GM19455 (cell line): ENCODE measurements around the gene DCLK1.

Experiments used
- ATAC-seq: cut with Tn5 transposase; IDR thresholded peaks from one replicate; pipeline ENCODE4 v1.9.1; 2021; ENCODE audit not compliant: unreplicated experiment

The DCLK1 gene

GRCh38 chr13:35792911-35793310, 338.3 kb downstream of the DCLK1 start:
- ATAC-seq, result no peak

GRCh38 chr13:35792021-35792420, 339.2 kb downstream of the DCLK1 start:
- ATAC-seq, result no peak

GRCh38 chr13:35791184-35791851, 339.9 kb downstream of the DCLK1 start:
- ATAC-seq, result no peak

GRCh38 chr13:35789335-35790165, 341.6 kb downstream of the DCLK1 start:
- ATAC-seq, result no peak

GRCh38 chr13:35787937-35788336, 343.2 kb downstream of the DCLK1 start:
- ATAC-seq, result no peak

- ATAC-seq, result no peak
Observed at GRCh38 chr13:35785576-35786303, 345.4 kb downstream of the DCLK1 start.

- no peak for ATAC-seq
Observed at GRCh38 chr13:35784286-35784951, 346.8 kb downstream of the DCLK1 start.

GRCh38 chr13:35782793-35783192, 348.4 kb downstream of the DCLK1 start:
- no peak for ATAC-seq

GRCh38 chr13:35781036-35782000, 349.9 kb downstream of the DCLK1 start:
- no peak for ATAC-seq

GRCh38 chr13:35780613-35781012, 350.6 kb downstream of the DCLK1 start:
- ATAC-seq, result no peak

- ATAC-seq, result no peak
Observed at GRCh38 chr13:35771898-35772297, 359.3 kb downstream of the DCLK1 start.

- ATAC-seq, result no peak
Observed at GRCh38 chr13:35770756-35771297, 360.4 kb downstream of the DCLK1 start.

GRCh38 chr13:35769812-35770211, 361.4 kb downstream of the DCLK1 start:
- ATAC-seq, result no peak

- no peak for ATAC-seq
Observed at GRCh38 chr13:35768551-35768950, 362.6 kb downstream of the DCLK1 start.

GRCh38 chr13:35768073-35768472, 363.1 kb downstream of the DCLK1 start:
- ATAC-seq, result no peak

- no peak for ATAC-seq
Observed at GRCh38 chr13:35767256-35767976, 363.8 kb downstream of the DCLK1 start.

GRCh38 chr13:35766663-35767062, 364.5 kb downstream of the DCLK1 start:
- no peak for ATAC-seq

GRCh38 chr13:35765941-35766340, 365.2 kb downstream of the DCLK1 start:
- no peak for ATAC-seq

GRCh38 chr13:35765366-35765765, 365.8 kb downstream of the DCLK1 start:
- ATAC-seq, result no peak
